Right kidney (tissue), 1 donor: ENCODE measurements around the gene MLYCD.

Experiments
- DNase-seq: peaks from one replicate; pipeline ENCODE4 v3.0.0-alpha.2; 2016

Gene MLYCD

DNA sequence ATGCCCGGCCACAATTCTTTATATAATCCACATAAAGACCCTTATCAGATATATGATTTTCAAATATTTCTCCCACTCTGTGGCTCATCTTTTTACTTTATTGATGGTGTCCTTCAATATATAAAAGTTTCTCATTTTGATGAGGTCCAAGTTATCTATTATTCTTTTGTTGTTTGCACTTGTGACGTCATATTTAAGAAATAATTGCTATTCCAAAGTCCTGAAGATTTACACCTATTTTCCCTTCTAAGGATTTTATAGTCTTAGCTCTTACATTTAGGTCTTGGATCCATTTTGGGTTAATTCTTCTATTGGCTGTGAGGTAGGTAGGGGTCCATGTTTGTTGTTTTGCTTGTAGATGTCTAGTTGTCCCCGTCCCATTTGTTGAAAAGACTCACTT is 3.0 kb upstream of the MLYCD start:
- no peak for DNase-seq

DNA sequence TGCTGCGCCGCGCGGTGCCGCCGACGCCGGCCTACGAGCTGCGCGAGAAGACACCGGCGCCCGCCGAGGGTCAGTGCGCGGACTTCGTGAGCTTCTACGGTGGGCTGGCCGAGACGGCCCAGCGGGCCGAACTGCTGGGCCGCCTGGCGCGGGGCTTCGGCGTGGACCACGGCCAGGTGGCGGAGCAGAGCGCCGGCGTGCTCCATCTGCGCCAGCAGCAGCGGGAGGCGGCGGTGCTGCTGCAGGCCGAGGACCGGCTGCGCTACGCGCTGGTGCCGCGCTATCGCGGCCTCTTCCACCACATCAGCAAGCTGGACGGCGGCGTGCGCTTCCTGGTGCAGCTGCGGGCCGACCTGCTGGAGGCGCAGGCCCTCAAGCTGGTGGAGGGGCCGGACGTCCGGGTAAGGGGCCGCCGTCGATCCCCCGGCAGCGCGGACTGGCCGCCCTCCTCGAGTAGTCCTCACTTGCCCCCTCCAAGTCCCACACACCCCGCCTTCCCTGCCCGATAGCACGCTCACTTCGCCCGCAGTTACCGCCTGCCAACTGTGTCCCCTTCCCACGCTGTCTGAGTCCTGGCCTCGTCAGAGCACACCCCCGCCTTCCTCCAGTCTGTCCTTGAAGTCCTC is 470 bp downstream of the MLYCD start:
- DNase-seq, result peak; percentile 85

DNA sequence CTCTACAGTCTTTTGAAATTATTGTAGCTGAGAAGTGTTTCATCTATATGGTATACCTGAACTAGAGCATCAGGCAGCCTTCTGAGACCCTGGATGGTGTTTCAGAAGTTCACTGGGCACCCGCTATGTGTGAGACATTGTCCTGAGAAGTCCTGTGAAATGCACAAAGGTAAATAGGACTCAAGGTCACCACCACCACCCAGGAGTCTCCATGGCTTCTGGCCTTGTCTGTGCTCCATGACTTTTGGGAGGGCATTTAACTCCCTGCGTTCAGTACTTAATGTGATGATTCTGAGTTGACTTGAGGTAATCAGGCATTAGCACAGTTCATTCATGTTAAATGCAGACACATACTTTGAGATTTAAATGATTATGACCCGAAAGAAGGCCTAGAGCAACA is 1.1 kb downstream of the MLYCD start:
- DNase-seq, result no peak

DNA sequence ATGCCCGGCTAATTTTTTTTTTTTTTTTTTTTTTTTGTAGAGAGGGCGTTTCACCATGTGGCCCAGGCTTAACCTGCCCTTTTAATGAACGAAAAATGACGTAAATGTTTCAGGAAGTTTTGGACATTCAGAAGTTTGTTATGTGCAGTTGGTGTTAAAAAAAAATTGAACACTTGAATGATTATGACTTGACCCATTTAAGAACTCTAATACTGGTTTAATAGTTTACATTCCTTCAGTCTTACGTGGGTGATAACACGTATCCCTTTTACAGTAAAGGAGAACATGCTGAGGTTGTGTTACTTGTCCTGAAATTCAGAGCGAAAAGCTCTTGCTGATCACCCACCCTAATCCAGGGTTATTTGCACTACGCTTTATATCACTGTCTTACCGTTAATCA is 1.7 kb downstream of the MLYCD start:
- DNase-seq, result no peak

DNA sequence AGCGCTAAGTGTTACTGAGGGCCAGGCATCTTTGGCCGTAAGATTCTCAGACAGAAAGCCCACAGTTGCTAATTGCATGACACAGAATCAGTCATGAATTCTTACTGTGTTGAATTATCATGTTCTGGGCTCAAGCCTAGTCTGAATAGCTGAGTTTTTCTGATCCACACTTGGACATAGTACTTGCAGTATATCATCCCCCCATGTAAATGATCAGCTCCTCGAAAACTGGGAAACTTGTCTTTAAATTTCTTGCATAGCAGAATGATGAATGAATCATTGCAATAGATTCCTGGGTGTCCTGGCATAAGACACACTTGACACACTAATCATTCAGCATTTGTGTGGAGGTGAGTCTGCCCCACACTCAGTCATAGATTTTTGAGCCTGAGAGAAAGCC is 2.2 kb downstream of the MLYCD start:
- no peak for DNase-seq

DNA sequence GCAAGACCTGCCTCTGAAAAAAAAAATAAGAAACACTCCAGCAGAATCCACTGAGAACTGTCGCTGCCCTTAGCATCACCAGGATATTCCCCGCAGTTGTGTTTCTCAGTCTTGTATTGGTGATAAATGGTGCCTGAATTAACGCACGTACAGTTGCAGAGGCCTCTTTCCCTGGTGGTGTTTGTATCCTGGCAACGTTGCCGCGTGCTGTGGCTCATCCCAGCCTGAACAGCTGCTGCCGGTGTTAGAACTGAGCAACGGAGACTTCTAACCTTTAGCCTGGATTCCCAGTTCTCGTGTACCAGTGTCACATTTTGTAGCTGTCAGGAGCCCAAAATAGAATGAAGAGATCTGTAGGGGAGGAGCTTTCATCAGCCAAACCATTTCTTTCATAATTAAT is 4.8 kb downstream of the MLYCD start:
- DNase-seq, result no peak

DNA sequence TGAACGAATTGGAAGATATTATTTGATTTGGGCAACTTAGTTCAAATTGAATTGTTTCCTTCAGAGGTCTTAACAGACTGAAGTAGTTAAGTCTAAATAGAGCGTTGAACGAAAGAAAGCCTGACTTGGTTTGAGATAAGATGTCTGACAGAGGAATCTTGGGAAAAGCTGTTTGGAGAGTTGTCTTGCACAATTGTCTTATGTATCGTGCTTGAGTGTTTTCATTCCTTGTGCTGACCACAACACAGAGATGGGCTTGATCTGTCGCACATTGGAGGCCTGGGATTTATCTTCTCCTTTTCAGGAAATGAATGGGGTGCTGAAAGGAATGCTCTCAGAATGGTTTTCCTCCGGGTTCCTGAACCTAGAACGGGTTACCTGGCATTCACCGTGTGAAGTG is 7.8 kb downstream of the MLYCD start:
- DNase-seq, result no peak

DNA sequence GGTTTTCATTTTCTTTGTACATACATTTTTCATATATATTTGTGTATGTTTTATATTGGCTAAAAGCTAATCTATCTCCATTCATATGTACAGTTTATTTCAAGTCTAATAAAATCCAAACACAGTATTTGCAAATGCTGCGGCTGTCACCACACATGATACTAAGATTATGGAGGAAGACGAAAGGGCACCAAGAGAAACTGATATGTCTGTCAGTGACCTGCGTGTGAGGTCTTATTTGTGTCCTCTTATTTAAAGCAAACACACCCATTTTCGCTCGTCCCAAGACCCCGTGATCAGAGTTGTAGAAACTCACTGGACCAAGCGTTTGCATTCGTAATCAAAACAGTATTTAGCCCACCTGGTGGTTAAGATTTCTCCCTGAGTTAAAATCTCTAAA is 8.2 kb downstream of the MLYCD start:
- no peak for DNase-seq

DNA sequence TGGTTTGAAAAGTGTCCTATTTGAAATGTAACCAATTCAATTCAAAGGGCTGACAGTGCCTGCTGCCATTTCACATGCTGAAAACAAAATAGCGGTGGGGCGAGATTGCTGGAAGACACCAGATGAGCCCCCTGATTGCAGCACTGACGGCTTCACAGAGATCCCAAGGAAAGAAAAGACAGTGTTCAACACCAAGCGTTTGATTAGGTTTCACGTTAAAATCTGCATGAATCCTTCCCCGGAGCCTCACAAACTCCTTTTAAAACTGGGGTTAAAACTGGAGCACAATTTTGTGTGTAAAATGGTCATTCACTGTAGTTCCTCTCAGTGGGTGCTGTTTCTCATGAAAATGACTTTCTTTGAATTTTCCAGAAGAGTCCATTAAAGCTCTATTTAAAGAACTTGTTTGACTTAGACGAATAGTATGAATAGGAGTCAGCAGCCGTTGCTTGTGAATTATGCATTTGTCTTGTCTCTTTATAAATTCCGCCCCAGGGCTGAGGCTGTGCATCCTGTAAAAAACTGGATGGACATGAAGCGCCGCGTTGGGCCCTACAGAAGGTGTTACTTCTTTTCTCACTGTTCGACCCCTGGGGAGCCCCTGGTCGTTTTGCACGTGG is 8.8 kb downstream of the MLYCD start:
- DNase-seq, result no peak

DNA sequence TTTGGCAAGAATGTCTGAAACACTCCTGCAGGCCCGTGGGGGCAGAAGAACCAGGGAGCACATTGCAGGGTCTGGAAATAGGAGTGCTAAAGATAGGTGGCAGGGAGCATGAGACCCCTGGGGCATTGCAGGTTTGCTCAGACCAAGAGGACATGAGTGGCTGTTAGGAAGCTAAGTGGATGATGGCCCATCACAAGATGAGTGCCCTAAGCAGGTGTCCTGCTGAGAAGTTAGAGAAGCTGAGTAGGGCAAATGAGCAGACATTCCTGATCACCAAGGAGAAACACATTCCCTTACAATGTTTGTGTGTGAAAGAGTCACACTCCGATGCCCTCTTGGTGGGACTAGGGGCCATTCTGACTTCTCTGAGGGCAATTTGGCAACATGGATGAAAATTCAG is 9.9 kb downstream of the MLYCD start:
- DNase-seq, result no peak

DNA sequence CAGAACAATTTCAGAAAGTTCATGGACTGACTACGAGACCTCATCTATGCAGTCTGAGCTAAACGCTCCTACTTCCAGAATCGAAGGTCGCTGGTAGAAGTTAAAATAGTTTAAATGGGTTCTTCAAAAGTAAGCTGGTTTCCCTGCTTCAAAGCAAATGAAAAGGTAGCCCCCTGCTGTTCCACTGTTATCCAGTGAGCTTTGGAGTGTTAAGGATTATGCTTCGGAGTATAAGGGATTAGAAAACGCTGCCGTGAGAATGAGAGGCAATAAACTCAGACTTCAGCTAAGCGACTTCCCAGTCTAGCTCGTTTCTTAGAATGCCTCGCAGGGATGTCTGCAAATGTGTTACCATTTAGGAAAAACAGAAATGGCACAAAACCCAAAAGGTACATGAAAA is 12.4 kb downstream of the MLYCD start:
- no peak for DNase-seq

DNA sequence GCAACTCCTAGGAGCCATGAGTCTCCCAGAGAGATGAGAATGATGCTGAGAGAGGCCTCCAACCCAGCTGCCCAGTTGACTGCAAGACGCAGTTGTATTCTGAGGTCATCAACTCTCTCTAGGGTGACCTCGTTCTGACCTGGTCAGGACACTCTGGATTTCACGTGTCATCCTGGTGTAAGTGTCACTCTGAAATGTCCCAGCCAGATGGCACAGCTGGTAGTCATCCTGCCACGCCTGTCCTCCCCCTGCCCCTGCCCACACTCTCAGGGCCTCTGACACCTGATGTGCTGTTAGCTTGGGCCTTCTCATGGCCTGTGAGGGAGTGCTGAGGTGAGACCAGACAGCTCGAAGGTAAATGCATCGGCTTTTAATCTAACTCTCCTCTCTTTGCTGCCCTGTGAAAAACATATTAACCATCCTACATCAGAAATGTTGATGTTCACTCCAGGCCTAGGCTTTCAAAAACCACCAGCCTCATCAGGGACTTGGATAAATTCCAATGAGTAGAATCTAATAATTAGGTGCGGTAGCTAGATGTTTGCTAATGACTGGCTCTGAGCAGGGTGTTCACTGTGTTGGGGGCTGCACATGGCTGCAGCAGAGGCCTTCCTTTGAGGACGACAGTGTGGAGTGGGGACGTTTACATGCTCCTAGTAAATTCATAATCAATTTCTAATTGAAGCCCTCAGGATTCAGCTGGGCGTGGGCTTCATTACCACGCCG is 13.8 kb downstream of the MLYCD start:
- DNase-seq, result no peak

DNA sequence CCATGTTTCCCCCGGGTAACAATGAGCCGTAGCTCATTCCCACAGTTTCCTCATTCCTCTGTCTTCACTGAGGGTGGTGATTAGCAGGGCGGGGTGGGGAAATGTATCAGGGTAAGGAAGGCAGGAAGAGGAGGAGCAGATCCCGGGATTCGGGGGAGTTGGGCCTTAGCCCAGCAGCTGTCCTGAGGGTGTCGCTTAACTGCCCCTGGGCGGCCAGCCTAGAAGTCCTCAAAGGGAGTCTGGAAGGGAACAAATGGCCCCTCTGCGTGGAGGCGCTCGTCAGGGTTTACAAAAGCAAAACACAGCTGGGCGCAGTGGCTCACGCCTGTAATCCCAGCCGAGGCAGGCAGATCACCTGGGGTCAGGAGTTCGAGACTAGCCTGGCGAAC is 14.3 kb downstream of the MLYCD start:
- DNase-seq, result no peak

DNA sequence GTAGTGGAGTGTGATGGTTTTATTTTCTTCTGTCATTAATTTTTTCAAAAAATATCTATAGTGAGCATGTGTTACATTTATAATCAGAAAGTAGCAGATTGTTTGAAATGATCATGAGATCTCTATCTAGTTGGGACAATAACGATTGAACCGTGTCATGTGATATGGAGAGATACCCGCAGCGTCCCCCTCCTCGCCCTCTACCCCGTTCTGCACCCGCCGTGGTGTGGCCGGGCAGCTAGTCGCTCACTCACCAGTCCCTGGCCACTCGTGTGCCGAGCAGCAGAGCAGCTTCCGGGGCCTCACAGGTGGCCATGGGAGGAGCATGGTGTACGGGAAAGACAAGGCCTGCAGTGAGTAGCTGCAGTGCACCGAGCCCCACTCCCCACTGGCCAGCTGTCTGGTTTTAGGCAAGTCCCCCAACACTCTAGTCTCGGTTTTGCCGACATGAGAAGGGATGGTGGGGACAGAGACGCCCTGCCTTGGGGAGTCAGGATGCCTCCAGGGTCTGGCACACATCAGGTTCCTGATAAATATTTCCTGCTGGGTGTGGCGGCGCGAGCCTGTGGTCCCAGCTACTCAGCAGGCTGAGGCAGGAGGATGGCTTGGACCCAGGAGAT is 15.3 kb downstream of the MLYCD start:
- no peak for DNase-seq

DNA sequence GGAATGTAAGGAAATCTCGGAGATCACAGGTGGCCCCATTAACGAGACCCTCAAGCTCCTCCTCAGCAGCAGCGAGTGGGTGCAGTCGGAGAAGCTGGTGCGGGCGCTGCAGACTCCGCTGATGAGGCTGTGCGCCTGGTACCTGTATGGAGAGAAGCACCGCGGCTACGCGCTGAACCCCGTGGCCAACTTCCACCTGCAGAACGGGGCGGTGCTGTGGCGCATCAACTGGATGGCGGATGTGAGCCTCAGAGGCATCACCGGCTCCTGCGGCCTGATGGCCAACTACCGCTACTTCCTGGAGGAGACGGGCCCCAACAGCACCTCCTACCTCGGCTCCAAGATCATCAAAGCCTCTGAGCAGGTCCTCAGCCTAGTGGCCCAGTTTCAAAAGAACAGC is 16.2 kb downstream of the MLYCD start:
- DNase-seq, result no peak

DNA sequence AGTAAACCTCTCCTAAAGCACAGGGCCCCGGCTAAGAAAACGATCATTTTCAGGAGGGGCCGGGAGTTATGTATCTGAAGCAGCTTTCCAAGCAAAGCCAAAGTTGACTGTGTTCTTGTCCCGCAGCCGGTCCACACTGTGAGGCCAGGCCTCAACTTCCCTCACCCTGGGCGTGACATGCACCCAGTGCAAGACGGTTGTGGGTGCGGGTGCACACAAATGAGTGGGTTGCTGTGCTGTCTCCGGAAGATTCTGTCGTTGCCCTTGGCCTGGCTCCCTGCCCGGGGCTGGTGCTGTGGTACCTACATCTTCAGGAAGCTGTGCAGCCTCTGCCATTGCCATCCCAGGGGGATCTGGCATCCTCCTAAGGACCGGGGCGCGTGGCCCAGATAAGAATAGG is 16.6 kb downstream of the MLYCD start:
- DNase-seq, result no peak

DNA sequence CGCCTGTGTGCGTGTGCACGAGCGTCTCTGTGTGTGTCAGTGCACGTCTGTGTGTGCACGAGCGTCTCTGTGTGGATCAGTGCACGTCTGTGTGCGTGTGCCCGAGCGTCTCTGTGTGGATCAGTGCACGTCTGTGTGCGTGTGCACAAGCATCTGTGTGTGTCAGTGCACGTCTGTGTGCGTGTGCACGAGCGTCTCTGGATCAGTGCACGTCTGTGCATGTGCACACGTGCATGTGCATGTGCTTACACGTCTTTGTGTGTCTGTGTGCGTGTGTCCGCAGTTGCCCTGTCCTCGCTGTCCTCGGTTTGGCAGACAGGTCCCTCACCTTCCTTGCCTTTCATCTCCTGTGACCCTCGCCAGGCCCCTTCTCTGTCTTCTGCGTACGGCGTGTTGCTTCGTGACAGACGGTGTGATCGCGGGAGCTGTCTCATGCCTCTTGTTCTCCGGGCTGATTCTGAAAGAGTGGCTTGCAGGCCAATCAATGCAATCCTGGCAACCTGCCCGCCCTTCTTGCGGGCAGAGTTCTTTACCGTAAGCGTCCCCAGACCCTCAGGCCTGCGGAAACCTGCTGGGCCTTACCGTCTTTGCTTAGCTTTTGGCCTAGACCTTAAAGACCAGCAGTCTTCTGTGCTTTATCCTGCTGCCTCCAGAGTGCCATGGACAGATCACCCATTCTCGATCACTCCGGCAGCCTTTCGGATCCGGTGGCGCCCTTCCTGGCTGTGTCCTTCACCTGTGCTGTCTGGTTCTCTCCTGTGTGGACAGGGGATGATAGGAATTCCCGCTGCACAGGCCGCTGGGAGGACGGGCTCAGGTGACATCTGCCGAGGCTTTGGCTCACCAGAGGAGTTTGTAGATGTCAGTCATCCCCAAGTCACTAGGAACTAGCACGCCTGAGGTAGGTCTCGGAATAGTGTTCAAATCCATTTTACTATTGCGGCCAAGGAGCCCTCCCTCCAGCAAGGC is 18.5 kb downstream of the MLYCD start:
- DNase-seq, result no peak

DNA sequence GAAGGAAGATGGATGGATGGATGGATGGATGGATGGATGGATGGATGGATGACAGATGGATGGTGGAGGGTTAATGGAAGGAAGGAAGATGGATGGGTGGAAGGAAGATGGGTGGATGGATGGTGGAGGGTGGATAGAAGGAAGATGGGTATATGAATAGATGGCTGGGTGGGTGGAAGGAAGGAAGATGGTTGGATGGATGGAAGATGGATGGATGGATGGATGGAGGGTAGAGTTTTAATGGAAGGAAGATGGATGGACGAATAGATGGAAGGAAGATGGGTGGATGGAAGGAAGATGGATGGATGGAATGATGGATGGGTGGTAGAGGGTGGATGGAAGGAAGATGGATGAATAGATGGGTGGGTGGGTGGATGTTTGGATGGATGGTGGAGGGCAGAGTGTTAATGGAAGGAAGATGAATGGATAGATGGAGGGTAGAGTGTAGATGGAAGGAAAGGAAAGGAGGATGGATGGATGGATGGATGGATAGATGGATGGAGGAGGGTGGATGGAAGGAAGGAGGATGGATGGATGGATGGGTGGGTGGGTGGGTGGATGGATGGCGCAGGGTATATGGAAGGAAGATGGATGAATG is 22.1 kb downstream of the MLYCD start:
- DNase-seq, result no peak

DNA sequence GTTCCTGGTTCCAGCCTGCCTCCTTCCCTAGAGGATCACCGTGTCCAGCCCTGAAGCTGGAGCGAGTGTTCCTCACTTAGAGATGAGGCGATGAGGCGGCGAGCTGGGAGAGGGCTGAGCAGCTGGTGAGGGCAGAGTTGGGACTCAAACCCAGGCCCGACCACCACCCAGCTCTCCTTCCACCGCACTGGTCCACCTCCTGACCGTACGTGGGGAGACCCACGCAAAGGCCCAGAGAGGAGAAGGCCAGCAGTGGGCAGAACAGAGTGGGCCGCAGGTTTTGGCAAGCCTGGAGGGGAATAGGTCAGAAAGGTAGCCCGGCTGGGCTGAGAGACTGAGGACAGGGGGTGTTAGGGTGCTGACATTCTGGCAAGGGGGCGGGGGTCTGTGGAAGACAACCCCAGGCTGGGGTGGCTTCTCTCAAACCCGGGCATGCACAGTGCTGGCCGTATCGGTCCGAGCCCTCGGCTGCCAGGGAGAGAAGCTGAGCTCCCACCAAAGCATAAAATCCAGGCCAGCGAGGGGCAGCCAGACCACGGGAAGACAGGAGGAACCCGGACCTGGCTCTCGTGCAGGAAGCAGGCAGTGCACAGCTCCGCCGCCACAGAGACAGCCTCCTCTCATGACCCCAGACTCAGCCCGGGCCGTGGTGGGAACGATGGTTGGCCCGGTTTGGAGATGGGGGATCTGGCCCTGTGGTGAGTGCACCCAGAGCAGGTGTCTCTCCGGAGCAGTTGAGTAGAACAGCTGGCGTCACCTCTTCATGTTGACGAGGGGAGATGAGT is 24.9 kb downstream of the MLYCD start:
- no peak for DNase-seq

DNA sequence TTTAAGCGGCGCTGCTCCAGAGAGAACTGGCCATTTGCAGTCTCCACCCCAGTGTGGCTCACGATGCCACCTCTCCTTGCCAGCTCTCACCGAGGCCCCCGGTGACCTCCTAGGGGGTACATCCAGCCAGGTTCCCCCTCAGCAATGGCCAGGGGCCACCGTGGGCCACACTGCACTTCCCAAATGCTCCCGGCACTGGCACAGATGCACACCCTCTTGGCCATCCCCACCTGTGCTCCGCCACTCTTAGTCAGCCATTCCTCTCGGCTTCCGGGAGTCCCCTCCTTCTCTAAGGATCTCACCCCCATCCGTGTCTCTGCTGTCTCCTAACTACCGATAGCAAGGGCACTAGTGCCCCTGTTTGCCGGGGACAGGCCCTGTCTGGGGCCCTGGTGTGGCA is 25.8 kb downstream of the MLYCD start:
- no peak for DNase-seq
